Muscle of leg (tissue), 11 donors: ENCODE data around the gene ANAPC16. TPM values are rescaled to one million over a fixed set of nuclear protein-coding genes. Genes with fewer than 3 reads are reported as not detected.
A peak's percentile ranks its signal among the peaks of the same experiment; 100 is the strongest.
"Not testable (repeated sequence)": the region's sequence is repeated elsewhere in the genome, so short reads cannot be mapped to it uniquely, and the experiment has no call there.

Source experiments
- DNase-seq: peaks from one replicate; pipeline ENCODE4 v3.0.0; 2013
- H3K27ac ChIP-seq: one replicate; pipeline ENCODE4 v1.5.1; 2013; ENCODE audit warnings: mild to moderate bottlenecking, low read length, control low read depth
- H3K27me3 ChIP-seq: one replicate; pipeline ENCODE4 v1.6.1; 2013; ENCODE audit warnings: low read length; ENCODE audit not compliant: control insufficient read depth, insufficient read depth
- H3K36me3 ChIP-seq: one replicate; pipeline ENCODE4 v1.6.1; 2013; ENCODE audit warnings: low read length; ENCODE audit not compliant: control insufficient read depth, insufficient read depth
- H3K4me1 ChIP-seq: one replicate; pipeline ENCODE4 v1.6.1; 2013; ENCODE audit warnings: low read length; ENCODE audit not compliant: control insufficient read depth, insufficient read depth
- H3K4me3 ChIP-seq: one replicate; pipeline ENCODE4 v1.5.1; 2013; ENCODE audit warnings: low read length, control low read depth
- H3K9me3 ChIP-seq: replicated peaks from 2 replicates; pipeline ENCODE4 v1.6.1; 2013; ENCODE audit warnings: low read depth, low read length; ENCODE audit not compliant: control insufficient read depth
- WGBS: methylation state at CpG from one replicate; pipeline ENCODE4 v1.1.5; 2013; ENCODE audit warnings: missing lambda C conversion rate; ENCODE audit not compliant: insufficient coverage; 5-methylcytosine and 5-hydroxymethylcytosine counted together
- polyA plus RNA-seq, 8 donors: library from polyadenylated mRNA; unstranded; fragments of 120-200 nt; gene quantifications; one replicate each; pipeline versions ENCODE4 v1.2.1 to v1.2.3, GENCODE V29; 2013; ENCODE audit warnings: inconsistent platforms in 1 of 8, low replicate concordance in 1 of 8; ENCODE audit not compliant: insufficient read length in 8 of 8, insufficient read depth in 1 of 8
- total RNA-seq: library from RNA; stranded (reverse); fragments of 120-200 nt; gene quantifications from one replicate; pipeline ENCODE4 v1.2.4, GENCODE V29; 2013

The ANAPC16 gene
- total and polyA plus RNA-seq, 9 donors = 103 to 139 (median 117) TPM

- DNase-seq = peak; percentile 42
- H3K27ac ChIP-seq = no peak overlapping the region
- no peaks in the 10 kb centered on the region for H3K9me3 ChIP-seq
- WGBS = no CpG with 5 or more reads among the region's 1 CpG
- peaks cover 22% of the 10 kb centered on the region for H3K36me3 ChIP-seq
- H3K4me1 ChIP-seq = peaks cover 2% of the 10 kb centered on the region
- H3K27me3 ChIP-seq = no peaks in the 10 kb centered on the region
- no peak overlapping the region for H3K4me3 ChIP-seq
Measured at GRCh38 chr10:72223743-72224101, 7.9 kb downstream of the ANAPC16 start.

- H3K4me1 ChIP-seq, H3K27me3 ChIP-seq, H3K9me3 ChIP-seq, H3K27ac ChIP-seq, DNase-seq, H3K4me3 ChIP-seq: not testable (repeated sequence)
- H3K36me3 ChIP-seq = peaks cover 22% of the 10 kb centered on the region
- WGBS = 96% methylated on average over 5 of the region's 6 CpGs
Measured at GRCh38 chr10:72224191-72224590, 8.4 kb downstream of the ANAPC16 start.

GRCh38 chr10:72226418-72227027 is 10.7 kb downstream of the ANAPC16 start:
- Histone ChIP-seq H3K27ac (no peak overlapping the region), H3K4me3 (no peak overlapping the region), H3K4me1 (no peaks in the 10 kb centered on the region), H3K9me3 (no peaks in the 10 kb centered on the region), H3K27me3 (no peaks in the 10 kb centered on the region), H3K36me3 (peaks cover 26% of the 10 kb centered on the region)
- DNase-seq = no peak
- 92% methylated on average over 4 of the region's 6 CpGs for WGBS

- Histone ChIP-seq H3K9me3 (no peaks in the 10 kb centered on the region), H3K36me3 (peaks cover 29% of the 10 kb centered on the region), H3K4me1 (no peaks in the 10 kb centered on the region), H3K27me3 (no peaks in the 10 kb centered on the region), H3K27ac (no peak overlapping the region), H3K4me3 (no peak overlapping the region)
- 89% methylated on average over 2 of the region's 6 CpGs for WGBS
- DNase-seq = no peak
Measured at GRCh38 chr10:72227826-72228225, 12.0 kb downstream of the ANAPC16 start.

GRCh38 chr10:72228318-72228751 is 12.5 kb downstream of the ANAPC16 start:
- H3K27ac ChIP-seq = no peak overlapping the region
- 83% methylated on average over 1 of the region's 2 CpGs for WGBS
- DNase-seq = no peak
- H3K36me3 ChIP-seq = peaks cover 34% of the 10 kb centered on the region
- no peaks in the 10 kb centered on the region for H3K9me3 ChIP-seq
- H3K4me1 ChIP-seq = no peaks in the 10 kb centered on the region
- H3K4me3 ChIP-seq = no peak overlapping the region
- no peaks in the 10 kb centered on the region for H3K27me3 ChIP-seq

GRCh38 chr10:72229261-72230251 is 13.7 kb downstream of the ANAPC16 start:
- no peak overlapping the region for H3K4me3 ChIP-seq
- H3K36me3 ChIP-seq = peaks cover 33% of the 10 kb centered on the region
- no peaks in the 10 kb centered on the region for H3K4me1 ChIP-seq
- H3K9me3 ChIP-seq = no peaks in the 10 kb centered on the region
- H3K27ac ChIP-seq = no peak overlapping the region
- no peak for DNase-seq
- 90% methylated on average over 2 of the region's 8 CpGs for WGBS
- H3K27me3 ChIP-seq = no peaks in the 10 kb centered on the region

GRCh38 chr10:72233621-72234020 is 17.8 kb downstream of the ANAPC16 start:
- Histone ChIP-seq H3K36me3 (peaks cover 36% of the 10 kb centered on the region), H3K27me3 (no peaks in the 10 kb centered on the region), H3K9me3 (no peaks in the 10 kb centered on the region), H3K4me3 (no peak overlapping the region), H3K4me1 (peaks cover 11% of the 10 kb centered on the region), H3K27ac (no peak overlapping the region)
- DNase-seq = no peak

- H3K9me3 ChIP-seq = no peaks in the 10 kb centered on the region
- H3K27me3 ChIP-seq = no peaks in the 10 kb centered on the region
- H3K4me3 ChIP-seq = no peak overlapping the region
- no peak for DNase-seq
- peaks cover 36% of the 10 kb centered on the region for H3K36me3 ChIP-seq
- peaks cover 11% of the 10 kb centered on the region for H3K4me1 ChIP-seq
- 88% methylated on average over 4 of the region's 6 CpGs for WGBS
- H3K27ac ChIP-seq = no peak overlapping the region
Measured at GRCh38 chr10:72234560-72235095, 18.8 kb downstream of the ANAPC16 start.

- WGBS = 69% methylated on average over 2 of the region's 6 CpGs
- peak overlapping the region; percentile 60 for H3K27ac ChIP-seq
- peaks cover 11% of the 10 kb centered on the region for H3K4me1 ChIP-seq
- no peak overlapping the region for H3K4me3 ChIP-seq
- H3K36me3 ChIP-seq = peaks cover 34% of the 10 kb centered on the region
- DNase-seq = no peak
- no peaks in the 10 kb centered on the region for H3K9me3 ChIP-seq
- no peaks in the 10 kb centered on the region for H3K27me3 ChIP-seq
Measured at GRCh38 chr10:72235544-72236279, 19.9 kb downstream of the ANAPC16 start.
